HG03064 (cell line): Measurements from ENCODE around the gene HEG1.
"Not testable (repeated sequence)": the region's sequence is repeated elsewhere in the genome, so short reads cannot be mapped to it uniquely, and the experiment has no call there.

Experiments
- ATAC-seq: cut with Tn5 transposase; IDR thresholded peaks from one replicate; pipeline ENCODE4 v1.9.1; 2021; ENCODE audit warnings: low read depth; ENCODE audit not compliant: unreplicated experiment

The HEG1 gene

GRCh38 chr3:124965413-124965812, 90.4 kb downstream of the HEG1 start:
- no peak for ATAC-seq

GRCh38 chr3:124964387-124964786, 91.4 kb downstream of the HEG1 start:
- no peak for ATAC-seq

- no peak for ATAC-seq
These were observed 92.0 kb downstream of the HEG1 start for GRCh38 chr3:124963755-124964154.

GRCh38 chr3:124962403-124962940, 93.3 kb downstream of the HEG1 start:
- ATAC-seq: no peak

- no peak for ATAC-seq
These were observed 95.1 kb downstream of the HEG1 start for GRCh38 chr3:124960698-124961097.

GRCh38 chr3:124960105-124960504, 95.7 kb downstream of the HEG1 start:
- no peak for ATAC-seq

- ATAC-seq: not testable (repeated sequence)
These were observed 97.8 kb downstream of the HEG1 start for GRCh38 chr3:124957951-124958350.

GRCh38 chr3:124952282-124952855, 103.4 kb downstream of the HEG1 start:
- ATAC-seq: no peak

GRCh38 chr3:124951511-124952281, 104.1 kb downstream of the HEG1 start:
- no peak for ATAC-seq

GRCh38 chr3:124950026-124950425, 105.8 kb downstream of the HEG1 start:
- no peak for ATAC-seq

- ATAC-seq: no peak
These were observed 113.2 kb downstream of the HEG1 start for GRCh38 chr3:124942613-124943012.

- ATAC-seq: no peak
These were observed 114.0 kb downstream of the HEG1 start for GRCh38 chr3:124941771-124942170.

GRCh38 chr3:124939661-124940060, 116.1 kb downstream of the HEG1 start:
- no peak for ATAC-seq

GRCh38 chr3:124938896-124939295, 116.9 kb downstream of the HEG1 start:
- ATAC-seq: no peak

GRCh38 chr3:124937049-124937448, 118.7 kb downstream of the HEG1 start:
- no peak for ATAC-seq

- no peak for ATAC-seq
These were observed 119.8 kb downstream of the HEG1 start for GRCh38 chr3:124935794-124936542.

GRCh38 chr3:124935264-124935663, 120.5 kb downstream of the HEG1 start:
- ATAC-seq: no peak

GRCh38 chr3:124934577-124934976, 121.2 kb downstream of the HEG1 start, which contains the start of gene MUC13:
Gene MUC13, minus strand, starts transcription at chr3:124934751. Its CDS starts 39 bp downstream, at chr3:124934712.
- no peak for ATAC-seq

- no peak for ATAC-seq
These were observed 127.2 kb downstream of the HEG1 start for GRCh38 chr3:124928333-124929202.

GRCh38 chr3:124927574-124928045, 128.2 kb downstream of the HEG1 start:
- peak; percentile 66 for ATAC-seq
